Activated naive CD8-positive, alpha-beta T cell treated with anti-CD3 and anti-CD28 coated beads, Interleukin-2, amount 50 U/mL, for 16 hours (primary cell): ENCODE results near the gene CDKN1B.
A peak's percentile ranks its signal among the peaks of the same experiment; 100 is the strongest.
"Not testable (repeated sequence)": the region's sequence is repeated elsewhere in the genome, so short reads cannot be mapped to it uniquely, and the experiment has no call there.

Experiments
- DNase-seq: peaks from one replicate; pipeline ENCODE4 v3.0.0-alpha.2; 2020; ENCODE audit warnings: low read depth, low spot score

CDKN1B gene

DNA sequence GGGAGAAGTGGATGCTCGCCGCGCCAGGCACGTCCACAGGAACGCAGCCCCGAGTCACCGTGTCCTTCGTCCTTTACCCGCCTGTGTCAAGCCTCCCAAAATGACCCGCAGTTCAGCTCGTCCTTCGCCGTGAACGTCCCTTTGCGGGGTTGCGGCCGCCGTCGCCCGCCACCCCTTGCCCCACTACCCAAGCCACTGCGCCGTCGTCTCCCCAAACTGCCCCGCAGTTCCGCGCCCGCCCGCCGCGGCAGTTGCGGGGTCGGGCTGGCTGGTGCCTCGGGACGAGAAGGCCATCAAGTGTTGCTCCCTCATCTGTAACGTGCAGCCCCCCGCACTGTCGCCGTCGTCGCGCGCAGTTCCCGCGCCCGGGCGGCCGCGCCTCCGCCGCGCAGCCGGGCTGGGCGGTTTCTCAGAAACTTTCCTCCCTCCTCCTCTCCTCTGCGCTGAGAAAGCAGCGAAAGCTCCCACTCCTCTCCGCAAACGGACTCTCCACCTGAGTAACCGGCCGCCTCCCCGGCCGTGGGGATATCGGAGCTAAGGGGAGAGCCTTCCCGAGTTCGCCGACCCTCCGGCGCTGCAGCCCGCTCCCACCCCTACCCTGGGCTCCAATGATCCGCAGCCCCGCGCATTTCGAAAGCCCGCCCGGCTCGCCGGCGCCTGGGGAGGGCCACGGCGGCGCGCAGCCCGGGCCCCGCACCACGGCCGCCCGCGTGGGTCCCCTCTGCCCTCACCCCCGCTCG, 6.7 kb downstream of the CDKN1B start:
- no peak for DNase-seq

DNA sequence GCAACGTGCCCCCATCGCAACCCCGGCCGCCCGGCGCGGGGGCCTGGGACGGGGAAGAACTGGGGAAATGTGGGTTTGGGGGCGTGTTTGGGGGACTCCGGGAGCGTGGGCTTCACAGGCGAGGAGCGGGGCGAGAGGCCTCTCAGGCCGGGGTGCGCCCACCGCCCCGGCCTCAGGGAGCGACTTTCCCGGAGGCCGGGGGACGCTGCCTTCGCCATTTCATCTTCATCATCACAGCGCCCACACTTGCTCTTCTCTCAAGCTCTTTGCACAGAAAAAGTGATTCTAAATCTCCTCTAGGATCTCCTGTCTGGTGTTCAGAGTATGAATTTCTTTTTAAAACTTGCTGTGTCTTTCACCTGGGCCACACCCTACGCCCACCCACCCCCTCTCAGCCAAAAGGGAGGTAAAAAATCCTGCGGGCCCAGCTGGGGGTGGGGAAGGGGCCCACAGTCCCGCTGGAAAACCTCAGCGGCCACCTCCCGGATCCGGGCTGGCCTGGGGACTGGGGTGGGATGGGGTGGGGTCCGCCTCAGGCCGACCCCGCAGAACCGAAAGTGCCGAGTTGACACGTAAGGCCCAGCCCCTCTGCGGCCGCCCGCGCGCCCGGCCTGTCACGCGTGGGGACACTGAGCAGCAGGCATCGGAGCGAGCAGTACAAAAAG, 7.4 kb downstream of the CDKN1B start:
- no peak for DNase-seq

DNA sequence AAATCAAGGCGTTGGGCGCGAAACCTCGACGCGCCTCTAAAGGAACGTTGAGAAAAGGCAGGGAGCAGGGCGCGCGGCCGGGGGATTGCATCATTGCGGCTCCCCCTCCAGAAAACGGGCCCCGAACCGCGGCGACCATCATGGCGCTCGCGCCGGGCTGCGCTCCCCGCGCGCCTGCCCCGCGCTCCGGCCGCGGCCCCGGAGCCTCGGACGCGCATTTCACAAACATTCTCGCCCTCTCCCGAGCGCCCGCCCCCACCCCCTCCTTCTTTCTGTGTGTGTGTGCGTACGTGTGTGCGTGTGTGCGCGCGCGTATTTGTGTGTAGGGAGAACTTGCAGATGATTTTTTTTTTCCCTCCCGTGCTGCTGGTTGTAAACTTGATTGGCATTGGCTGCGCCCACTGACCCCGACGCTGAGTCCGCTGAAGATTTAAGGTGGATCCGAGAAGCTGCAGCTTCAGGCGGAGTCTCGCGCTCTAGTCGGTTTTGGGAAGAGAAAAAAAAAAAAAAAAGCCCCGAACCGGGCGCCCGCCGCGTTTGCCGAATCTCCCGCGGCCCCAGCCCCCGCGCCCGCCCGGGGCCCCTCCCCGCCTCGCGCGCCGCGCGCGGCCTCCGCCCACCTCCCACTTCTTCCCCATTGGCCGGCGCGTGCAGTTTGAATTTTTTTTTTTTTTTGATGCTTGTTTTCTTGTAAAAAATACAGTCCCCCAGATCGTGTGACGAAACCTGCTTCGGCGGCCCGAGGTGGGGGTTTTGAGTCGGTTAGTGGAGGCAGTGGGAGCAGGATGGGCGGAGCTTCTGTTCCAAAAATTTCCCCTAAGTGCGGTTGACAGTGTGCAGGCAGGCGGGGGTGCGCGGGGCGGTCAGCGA, 8.2 kb downstream of the CDKN1B start:
- DNase-seq: peak; percentile 86

DNA sequence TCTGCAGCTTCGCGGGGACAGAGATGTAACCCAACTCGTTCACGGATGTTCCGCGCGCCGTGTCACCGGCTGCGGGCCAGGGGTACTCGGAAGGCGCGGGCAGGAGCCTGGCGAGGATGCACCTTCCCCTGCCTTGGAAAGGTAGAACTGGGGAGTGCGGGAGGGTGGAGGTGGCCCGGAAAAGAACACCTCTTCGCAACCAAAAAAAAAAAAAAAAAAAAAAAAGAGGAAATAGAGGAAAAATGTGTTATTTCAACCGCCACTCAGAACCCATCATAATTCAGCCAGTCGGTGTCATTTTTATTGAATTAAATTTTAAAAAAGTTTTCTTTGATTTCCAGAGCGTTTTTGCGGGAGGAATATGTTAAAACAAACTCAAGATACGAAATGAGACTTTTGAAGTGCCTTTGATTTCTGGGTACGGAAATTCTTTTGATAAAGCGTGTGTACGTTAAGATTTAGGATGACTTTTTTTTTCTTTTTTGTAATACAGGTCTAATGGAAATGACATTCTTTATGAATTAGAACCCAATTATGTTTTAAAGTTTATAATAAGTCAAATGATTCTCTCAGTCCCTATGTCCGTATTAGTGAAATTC, 8.9 kb downstream of the CDKN1B start:
- no peak for DNase-seq

DNA sequence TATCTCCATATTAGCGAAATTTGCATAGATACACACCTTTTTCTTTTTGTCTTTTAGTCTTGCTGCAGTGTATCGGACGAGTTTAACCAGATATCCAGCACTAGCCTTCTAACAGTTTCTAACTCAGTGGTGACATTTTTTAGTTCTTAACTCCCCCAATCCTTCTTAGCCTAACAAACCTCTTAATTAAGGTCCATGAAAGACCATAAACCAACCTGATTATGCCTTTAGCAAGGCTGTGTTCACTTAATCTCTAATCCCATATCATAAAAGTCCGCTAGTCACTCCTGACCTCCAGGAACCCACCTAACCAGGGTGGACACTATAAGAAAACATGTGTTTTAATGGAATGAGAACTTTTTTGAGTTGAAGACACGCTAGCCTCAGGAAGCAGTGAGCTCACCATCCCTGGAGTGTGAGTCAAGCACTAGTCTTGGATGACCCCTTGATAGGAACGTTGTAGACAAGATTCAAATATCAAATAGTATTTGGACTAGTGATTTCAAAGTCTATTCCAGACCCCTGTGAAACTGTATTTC, 9.5 kb downstream of the CDKN1B start:
- no peak for DNase-seq

DNA sequence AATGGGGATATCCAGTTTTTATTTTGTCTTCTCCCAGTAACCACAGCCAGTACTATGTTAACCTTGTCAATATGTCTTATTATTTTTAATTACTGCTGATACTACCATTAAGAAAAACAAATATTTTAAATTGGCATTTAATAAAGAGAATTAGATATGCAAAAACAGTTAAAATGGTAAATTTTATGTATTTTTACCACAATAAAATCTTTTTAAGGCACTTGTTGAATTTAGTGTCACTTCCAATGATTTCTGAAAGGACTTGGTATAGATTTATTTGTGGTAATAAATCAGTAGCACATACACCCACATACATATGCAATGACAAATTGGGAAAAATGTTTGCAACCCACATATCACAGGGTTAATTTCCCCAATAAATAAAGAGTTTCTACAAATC, 14.0 kb downstream of the CDKN1B start:
- DNase-seq: no peak

DNA sequence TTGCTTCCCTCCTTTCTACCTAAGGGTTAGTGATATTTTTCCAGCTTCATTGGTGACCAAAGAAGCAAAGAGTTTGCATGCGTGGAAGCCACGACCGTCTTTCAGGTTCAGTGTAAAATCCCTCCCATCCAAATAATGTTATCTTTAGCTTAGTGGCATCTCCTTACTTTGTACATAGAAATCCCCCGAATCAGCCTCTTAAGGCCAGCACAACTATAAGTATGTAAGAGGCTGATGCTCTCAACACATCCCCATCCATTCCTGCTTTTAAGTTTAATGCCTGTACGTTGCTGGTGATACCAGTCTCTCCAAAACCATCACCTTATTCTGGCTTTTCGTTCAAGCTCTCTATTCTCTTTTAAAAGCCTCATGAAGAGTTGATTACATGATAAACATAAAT, 14.6 kb downstream of the CDKN1B start:
- DNase-seq: no peak

DNA sequence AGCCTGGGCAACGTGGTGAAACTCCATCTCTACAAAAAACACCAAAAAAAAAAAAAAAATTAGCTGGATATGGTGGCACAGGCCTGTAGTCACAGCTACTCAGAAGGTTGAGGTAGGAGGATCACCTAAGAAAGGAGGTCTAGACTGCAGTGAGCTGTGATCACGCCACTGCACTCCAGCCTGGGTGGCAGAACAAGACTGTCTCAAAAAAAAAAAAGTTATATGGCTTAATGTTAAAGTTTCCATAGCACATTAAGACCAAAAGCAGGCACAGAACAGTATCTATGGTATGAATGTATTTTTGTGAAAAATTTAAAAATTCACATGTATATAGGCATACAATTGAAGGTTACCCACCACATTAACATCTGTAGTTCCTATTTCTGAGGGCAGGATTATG, 15.9 kb downstream of the CDKN1B start:
- no peak for DNase-seq

DNA sequence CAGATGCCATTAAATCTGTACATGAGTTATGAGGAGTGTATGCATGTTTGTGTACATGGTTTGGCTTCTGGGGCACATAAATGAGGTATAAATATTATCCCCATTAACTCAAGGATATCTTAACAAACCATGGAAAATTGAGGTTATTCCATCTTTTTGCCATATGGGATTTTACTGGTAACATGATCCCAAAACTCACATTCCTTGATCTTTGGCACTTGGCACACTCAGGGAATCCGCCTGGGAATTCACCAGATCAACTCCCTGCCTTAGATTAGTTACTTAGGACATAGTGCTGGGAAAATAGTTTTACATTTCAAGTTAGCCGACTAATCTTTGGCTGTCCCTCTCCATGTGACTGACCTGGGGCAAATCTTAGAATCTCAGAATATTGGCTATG, 16.9 kb downstream of the CDKN1B start:
- no peak for DNase-seq

DNA sequence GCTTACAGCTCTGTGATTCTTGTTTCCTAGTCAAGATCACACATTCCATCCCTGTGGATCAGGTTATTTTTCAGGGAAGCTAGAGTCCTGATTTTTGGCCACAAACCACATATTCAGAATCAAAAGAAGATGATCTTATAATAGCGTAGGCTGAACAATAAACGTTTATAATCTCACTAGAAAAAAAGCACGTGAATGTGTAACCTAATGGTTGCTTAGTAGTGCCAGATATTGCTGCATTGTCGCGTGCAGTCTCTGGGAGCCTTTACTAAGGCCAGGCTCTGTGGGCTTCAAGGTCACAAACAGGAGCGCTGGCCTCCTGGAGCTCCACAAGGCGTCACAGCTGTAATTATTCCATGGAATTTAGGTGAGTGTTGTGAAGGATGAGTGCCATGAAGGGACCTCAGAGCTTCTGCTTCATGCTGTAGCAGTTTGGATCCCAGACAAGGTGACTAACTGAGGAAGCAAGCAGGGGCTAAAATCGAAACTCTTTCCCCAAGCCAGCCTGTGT, 17.4 kb downstream of the CDKN1B start:
- no peak for DNase-seq

DNA sequence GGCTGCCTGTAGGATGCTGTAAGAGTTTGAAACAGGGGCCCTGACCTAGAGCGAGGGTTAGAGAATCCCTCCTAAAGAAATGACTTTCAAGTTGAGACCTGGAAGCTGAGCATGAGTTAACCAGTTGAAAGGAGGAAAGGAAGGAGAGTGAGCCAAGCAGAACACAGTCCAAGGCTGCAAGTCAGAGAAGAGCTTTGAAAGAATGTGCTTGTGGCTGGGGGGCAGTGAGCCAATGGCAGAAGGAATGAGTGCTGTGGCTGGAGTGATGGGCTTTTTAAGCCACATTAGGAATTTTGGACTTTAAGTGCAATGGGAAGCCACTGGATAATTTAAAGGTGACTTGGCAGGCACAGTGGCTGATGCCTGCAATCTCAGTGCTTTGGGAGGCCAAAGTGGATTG, 18.1 kb downstream of the CDKN1B start:
- no peak for DNase-seq

DNA sequence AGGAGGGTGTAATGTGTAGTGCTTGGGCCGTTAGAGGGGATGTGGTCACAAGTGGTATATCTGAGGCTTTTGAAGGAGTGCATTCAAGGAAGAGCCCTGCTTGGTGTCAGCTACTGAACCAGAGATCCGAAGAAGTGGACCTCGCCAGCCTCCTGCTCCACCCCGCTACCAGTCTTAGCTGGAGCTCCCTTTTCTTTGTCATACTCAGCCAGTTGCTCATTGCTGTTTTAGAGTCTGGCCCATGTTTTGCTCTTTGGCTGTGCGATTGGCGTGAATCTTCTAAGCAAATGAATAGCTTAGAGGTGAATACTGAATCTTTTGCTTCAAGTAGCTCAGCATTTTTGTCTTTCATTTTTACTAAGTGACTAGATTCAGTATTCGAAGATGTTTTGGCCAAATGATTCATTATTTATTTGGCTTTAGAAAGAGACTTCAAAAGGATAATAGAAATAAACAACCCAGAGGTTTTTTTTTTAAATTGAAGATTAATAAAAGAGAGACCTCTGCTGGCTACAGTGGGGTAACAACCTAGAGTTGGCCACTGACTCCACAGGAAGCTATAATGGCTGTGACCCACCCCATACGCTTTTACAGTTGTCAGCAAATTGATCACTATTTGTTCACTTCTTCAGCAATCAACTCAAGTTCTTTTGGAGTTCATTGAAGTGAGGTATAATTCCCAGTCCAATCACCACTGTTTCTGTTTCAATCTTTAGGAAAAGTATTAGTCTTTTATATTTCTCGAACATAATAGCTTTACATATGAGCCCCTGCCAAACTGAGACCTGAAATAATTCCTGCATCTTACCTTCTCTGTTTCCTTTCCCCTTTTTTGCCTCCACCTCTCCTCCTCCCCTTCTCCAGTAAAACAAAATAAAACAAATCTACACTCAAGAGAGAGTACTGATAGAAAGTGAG, 19.9 kb downstream of the CDKN1B start:
- DNase-seq: no peak

DNA sequence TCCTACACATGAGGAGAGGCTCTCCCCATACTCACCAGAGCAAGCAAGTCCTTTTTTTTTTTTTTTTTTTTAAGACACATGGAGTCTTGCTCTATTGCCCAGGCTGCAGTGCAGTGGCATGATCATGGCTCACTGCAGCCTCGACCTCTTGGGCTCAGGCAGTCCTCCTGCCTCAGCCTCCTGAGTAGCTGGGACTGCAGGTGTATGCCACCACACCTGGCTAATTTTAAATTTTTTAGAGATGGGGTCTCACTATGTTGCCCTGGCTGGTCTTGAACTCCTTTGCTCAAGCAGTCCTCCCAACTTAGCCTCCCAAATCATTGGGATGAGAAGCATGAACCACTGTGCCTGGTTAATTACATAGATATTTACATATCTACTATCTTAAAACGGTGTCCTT, 21.0 kb downstream of the CDKN1B start:
- DNase-seq: not testable (repeated sequence)

DNA sequence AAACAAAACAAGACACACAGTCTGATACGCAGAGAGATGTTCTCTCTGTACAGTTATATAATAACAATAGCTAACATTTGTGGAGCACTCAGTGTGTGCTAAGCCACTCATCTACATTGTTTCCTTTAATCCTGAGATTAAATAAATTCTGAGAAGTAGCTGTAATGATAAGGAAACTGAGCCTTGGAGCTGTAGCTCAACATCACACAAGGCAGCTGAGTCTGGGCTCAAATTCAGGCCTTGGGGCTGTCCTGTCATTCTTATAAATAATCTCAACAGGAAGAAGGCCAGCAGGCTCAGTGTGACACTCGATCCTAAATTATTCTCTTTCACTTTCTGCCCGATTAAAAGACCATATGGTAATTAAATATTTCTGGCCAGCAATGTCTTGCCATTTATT, 24.5 kb downstream of the CDKN1B start:
- no peak for DNase-seq

DNA sequence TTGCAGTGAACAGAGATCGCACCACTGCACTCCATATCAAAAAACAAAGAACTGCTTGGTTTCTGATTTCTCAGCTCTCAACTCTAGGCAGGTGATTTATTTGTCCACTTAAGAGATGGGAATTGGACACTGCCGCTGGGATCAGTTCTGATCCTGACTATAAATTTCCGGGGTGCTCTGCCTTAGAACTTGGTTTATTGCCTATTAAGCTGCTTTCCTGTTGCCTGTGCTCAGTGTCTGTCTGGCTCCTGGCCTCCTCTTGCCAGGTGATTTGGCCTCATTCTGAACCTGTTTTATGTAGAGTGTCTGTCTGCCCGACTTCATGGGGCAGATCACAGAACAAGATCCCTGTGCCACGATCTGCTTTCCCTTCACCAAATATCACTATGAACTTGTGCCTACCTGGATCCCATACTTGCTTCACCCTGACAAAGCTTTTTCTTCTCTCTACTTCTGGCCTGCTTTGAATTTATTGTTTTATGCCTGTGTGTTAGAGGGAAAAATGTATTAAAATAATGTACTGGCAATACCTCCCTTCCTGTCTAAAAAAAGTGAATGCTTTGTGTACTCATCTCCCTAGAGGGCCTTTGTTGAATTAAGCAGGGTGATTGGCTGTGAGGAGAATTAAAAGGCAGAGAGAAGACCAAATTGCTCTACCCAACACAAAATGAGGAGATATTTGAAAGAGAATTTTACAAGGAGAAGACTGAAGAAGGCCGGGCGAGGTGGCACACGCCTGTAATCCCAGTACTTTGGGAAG, 27.6 kb downstream of the CDKN1B start:
- no peak for DNase-seq

DNA sequence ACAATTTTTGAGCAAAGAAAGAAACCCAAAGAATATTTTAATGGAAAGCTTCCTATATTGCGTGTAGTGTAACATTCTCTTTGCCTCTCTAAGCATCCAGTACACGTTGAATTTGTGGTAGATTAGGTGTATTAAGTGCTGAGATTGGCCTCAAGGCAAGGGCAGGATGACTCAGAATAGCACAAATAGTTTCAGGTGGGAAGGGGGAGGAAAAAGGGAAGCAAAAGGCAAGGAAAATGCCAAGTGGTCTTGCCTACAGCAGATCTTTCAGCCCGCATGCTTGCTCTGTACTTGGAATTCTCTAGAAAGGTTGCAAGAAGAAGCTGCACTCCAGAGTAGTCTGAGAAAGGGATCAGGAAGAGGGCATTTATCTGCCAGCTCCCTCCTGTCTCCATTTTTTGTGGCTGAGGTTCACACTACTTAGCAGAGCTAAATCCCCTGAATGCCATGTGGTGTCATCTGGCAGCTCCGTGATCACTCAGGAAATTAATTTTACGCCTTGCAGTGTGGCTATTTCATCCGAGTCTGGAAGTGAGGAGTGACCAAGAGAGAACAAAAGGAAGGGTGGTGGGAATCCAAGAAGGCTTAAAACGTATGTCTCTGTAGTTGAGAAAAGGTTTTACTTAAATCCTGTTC, 28.5 kb downstream of the CDKN1B start:
- no peak for DNase-seq

DNA sequence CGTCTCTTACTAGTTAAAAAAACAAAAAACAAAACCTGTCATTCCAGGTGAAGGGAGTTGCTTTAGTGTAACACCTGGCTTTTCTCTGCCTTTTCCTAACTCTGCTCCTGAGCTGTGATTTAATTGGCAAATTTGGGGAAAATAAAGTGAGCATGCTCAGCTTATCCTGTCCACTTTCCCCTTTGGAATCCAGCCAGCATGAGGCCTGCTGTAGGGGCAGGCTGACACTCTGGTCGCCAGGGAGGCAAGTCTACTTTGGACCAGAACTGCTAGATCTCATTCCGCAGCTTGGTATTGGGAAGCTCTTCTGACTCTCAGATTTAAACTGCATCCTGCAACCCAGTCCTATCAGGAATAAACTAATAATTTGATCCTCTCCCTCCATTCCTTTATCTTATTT, 30.1 kb downstream of the CDKN1B start:
- no peak for DNase-seq

DNA sequence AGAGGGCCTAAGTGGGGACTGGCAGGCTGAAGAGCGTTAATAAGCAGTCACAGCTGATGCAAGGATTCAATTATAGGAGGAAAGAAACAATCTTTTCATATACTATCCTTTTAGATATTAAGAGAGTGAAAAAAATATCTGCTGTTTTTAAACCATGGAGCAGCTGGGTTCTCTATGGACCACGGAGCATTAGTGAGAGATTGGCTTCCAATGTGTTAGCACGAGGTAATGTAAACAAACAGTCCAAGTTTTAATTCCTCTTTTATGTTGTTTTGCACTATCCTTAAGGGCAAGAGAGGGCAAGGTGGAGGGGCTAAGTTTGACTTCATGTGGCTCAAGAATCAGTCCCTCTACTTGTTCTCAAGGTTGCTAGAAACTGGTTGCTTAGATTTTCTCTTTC, 30.9 kb downstream of the CDKN1B start:
- no peak for DNase-seq

DNA sequence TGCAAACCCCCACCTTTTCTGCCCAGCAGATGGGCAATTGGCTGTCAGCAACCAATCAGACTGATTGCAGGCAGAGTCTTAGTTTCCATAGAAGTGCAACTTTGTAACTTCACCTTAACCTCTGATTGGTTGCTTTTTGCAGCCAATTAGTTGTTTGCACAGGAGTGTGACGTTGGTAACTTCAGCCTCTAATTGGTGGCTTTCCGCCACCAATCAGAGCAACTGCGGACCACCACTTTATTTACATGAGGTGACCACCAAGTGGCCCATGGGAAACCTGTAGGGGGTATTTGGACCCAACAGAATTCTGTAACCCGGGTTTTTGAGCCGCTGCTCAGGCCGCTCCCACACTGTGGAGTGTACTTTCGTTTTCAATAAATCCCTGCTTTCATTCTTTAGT, 32.3 kb downstream of the CDKN1B start:
- no peak for DNase-seq
